Raji (cell line): ENCODE measurements around the gene SLITRK4.

Experiments
- POLR2A ChIP-seq: IDR thresholded peaks from 2 replicates; pipeline ENCODE4 v1.6.1; 2011; ENCODE audit warnings: low read depth, low read length, control low read depth; ENCODE audit not compliant: insufficient read depth

SLITRK4 gene

GRCh38 chrX:143621276-143621675 is 14.6 kb downstream of the SLITRK4 start:
- TF ChIP-seq POLR2A: no peak

- TF ChIP-seq POLR2A: no peak
Measured at GRCh38 chrX:143615851-143616250, 20.1 kb downstream of the SLITRK4 start.

GRCh38 chrX:143601809-143602208 is 34.1 kb downstream of the SLITRK4 start:
- TF ChIP-seq POLR2A: no peak

GRCh38 chrX:143581240-143581639 is 54.7 kb downstream of the SLITRK4 start:
- no peak for TF ChIP-seq POLR2A

GRCh38 chrX:143580266-143580665 is 55.6 kb downstream of the SLITRK4 start:
- TF ChIP-seq POLR2A: no peak
